Spleen (tissue), 7 donors: ENCODE measurements around the gene LCP1.

Experiments used
- POLR2A ChIP-seq, 3 donors: fragments of 450-650 bp; IDR thresholded peaks; one replicate each; pipeline ENCODE4 v1.5.1; 2017; ENCODE audit warnings: antibody characterized with exemption in 3 of 3, mild to moderate bottlenecking in 1 of 3
- POLR2AphosphoS5 ChIP-seq, 3 donors: sonication (generic); formaldehyde crosslinking; IDR thresholded peaks; one replicate each; pipeline ENCODE4 v1.5.1; 2017; ENCODE audit warnings: antibody characterized with exemption in 3 of 3
- TF ChIP-seq, protein P1 (sequence below), 11 experiments: fragments of 200-600 bp in 7 of 11; fragments of 450-650 bp in 4 of 11; sonication (generic) in 4 of 11; IDR thresholded peaks in 8 of 11; conservative IDR thresholded peaks in 3 of 11; 1 replicate in 7 of 11; 2 replicates in 4 of 11; pipeline versions ENCODE4 v1.4.0 to v1.8.0; 2016 to 2021; ENCODE audit warnings: antibody characterized with exemption in 11 of 11, inconsistent platforms in 4 of 11, mild to moderate bottlenecking in 1 of 11
- donor health status: DM: no; HTN: no; CAD: no; lungs with moderate emphysema.
- donor health status: DM: no; HTN: no; CAD: no.
- donor health status: DM: no; HTN: no; CAD: no.

GRCh38 chr13:46178143-46178542 lies 3.8 kb downstream of the LCP1 start:
- TF ChIP-seq, protein P1, sequence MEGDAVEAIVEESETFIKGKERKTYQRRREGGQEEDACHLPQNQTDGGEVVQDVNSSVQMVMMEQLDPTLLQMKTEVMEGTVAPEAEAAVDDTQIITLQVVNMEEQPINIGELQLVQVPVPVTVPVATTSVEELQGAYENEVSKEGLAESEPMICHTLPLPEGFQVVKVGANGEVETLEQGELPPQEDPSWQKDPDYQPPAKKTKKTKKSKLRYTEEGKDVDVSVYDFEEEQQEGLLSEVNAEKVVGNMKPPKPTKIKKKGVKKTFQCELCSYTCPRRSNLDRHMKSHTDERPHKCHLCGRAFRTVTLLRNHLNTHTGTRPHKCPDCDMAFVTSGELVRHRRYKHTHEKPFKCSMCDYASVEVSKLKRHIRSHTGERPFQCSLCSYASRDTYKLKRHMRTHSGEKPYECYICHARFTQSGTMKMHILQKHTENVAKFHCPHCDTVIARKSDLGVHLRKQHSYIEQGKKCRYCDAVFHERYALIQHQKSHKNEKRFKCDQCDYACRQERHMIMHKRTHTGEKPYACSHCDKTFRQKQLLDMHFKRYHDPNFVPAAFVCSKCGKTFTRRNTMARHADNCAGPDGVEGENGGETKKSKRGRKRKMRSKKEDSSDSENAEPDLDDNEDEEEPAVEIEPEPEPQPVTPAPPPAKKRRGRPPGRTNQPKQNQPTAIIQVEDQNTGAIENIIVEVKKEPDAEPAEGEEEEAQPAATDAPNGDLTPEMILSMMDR (IDR thresholded peaks at IDR 0.05 in 8 of 11, conservative IDR thresholded peaks at IDR 0.05 in 3 of 11): no peak
- TF ChIP-seq POLR2AphosphoS5 (IDR thresholded peaks at IDR 0.05) (peak in 1 of 3 donors; percentile 65), POLR2A (IDR thresholded peaks at IDR 0.05) (no peak)
